ENCODE measurements around the gene CCSER2. TPM values are rescaled to one million over a fixed set of nuclear protein-coding genes. Genes with fewer than 3 reads are reported as not detected.
A peak's percentile ranks its signal among the peaks of the same experiment; 100 is the strongest.
"Not testable (repeated sequence)": the region's sequence is repeated elsewhere in the genome, so short reads cannot be mapped to it uniquely, and the experiment has no call there.

Gene CCSER2
- polyA plus RNA-seq, 2 of the 4 experiments (the other 2 are of a cell fraction): 9.2 to 28.2 TPM

DNA sequence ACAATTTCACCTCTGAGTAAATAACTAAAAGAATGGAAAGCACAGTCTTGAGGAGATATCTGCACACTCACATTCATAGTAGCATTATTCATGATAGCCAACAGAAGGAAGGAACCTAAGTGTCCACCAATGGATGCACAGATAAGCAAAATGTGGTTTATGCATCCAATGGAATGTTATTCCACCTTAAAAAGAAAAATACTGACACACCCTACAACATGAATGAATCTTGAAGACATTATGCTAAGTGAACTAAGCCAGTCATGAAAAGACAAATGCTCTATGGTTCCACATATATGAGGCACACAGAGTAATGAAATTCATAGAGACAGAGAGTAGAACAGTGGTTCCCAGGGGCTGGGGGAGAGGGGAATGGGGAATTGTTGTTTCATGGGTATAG lies 6.5 kb upstream of the CCSER2 start:
- ChIA-PET POLR2A (no interaction called here), CTCF (interaction anchor here (1.4 kb wide), 1 partner anchor 8 kb away, joined by 5 read pairs; no protein-coding TSS in a partner anchor)
- ATAC-seq (no peak), FAIRE-seq (no peak), DNase-seq (ENCODE audit: low read depth in 1 of 2, low spot score in 1 of 2) (no peak)
- Histone ChIP-seq H3K4me2 (no peak overlapping the region), H3K4me3 (no peak overlapping the region), H3K27ac (no peak overlapping the region), H3K4me1 (no peaks in the 10 kb centered on the region), H3K9me3 (no peaks in the 10 kb centered on the region)
- TF ChIP-seq, protein P1, sequence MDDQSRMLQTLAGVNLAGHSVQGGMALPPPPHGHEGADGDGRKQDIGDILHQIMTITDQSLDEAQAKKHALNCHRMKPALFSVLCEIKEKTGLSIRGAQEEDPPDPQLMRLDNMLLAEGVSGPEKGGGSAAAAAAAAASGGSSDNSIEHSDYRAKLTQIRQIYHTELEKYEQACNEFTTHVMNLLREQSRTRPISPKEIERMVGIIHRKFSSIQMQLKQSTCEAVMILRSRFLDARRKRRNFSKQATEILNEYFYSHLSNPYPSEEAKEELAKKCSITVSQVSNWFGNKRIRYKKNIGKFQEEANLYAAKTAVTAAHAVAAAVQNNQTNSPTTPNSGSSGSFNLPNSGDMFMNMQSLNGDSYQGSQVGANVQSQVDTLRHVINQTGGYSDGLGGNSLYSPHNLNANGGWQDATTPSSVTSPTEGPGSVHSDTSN (IDR thresholded peaks at IDR 0.05): no peak
- TF ChIP-seq EHMT2 (IDR thresholded peaks at IDR 0.05; ENCODE audit: low read depth): no peak
- no peak for TF ChIP-seq ELK1 (IDR thresholded peaks at IDR 0.05; ENCODE audit: low read depth, low read length)
- no peak for TF ChIP-seq HEYL (CRISPR knock-in tag; IDR thresholded peaks at IDR 0.05)
- no peak for TF ChIP-seq FOSB (CRISPR knock-in tag; IDR thresholded peaks at IDR 0.05)

DNA sequence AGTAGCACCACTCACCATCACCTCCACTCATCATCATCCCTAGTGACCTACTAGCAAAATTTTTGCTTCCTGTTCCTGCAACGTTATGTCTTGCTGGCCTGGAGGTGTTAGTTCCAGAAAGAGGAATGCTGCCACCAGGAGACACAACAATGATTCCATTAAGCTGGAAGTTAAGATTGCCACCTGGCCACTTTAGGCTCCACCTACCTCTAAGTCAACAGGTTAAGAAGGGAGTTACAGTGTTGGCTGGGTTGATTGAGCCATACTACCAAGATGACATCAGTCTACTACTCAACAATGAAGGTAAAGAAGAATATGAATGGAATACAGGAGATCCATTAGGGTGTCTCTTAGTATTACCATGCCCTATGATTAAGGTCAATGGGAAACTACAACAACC lies 4.8 kb upstream of the CCSER2 start:
- 8% methylated on average over 1 of the region's 1 CpG for WGBS (ENCODE audit: missing lambda C conversion rate)
- H3K4me2 ChIP-seq; ATAC-seq; DNase-seq (ENCODE audit: low read depth in 1 of 2, low spot score in 1 of 2); CTCF ChIA-PET; H3K4me3 ChIP-seq; FAIRE-seq; H3K27ac ChIP-seq; POLR2A ChIA-PET; H3K9me3 ChIP-seq; H3K4me1 ChIP-seq: not testable (repeated sequence)

DNA sequence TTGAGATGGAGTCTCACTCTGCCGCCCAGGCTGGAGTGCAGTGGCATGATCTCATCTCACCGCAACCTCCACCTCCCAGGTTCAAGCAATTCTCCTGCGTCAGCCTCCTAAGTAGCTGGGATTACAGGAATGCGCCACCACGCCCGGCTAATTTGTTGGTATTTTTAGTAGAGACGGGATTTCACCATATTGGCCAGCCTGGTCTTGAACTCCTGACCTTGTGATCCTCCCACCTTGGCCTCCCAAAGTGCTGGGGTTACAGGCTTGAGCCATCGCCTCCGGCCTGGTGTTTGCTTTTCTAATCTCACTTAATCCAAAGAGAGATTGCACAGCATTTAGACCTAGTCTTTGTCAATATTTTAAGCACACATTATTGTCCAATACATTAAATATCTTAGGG lies 1.4 kb upstream of the CCSER2 start:
- H3K4me2 ChIP-seq; DNase-seq (ENCODE audit: low read depth in 1 of 2, low spot score in 1 of 2); H3K4me3 ChIP-seq; POLR2A ChIA-PET; FAIRE-seq; ATAC-seq; H3K9me3 ChIP-seq; H3K27ac ChIP-seq: not testable (repeated sequence)
- CTCF ChIA-PET: interaction anchor here (0.6 to 1.3 kb wide), 3 partner anchors 19 to 210 kb away, joined by 3 read pairs; no protein-coding TSS in a partner anchor
- H3K4me1 ChIP-seq: peaks cover 23% of the 10 kb centered on the region
- WGBS (ENCODE audit: missing lambda C conversion rate): 96% methylated on average over 9 of the region's 9 CpGs

- under 1% methylated on average over 6 of the region's 6 CpGs for WGBS (ENCODE audit: missing lambda C conversion rate)
- peak overlapping the region; percentile 88 to 99 for H3K27ac ChIP-seq
- H3K4me3 ChIP-seq: peak overlapping the region; percentile 80
- POLR2A ChIA-PET: no interaction called here
- H3K4me2 ChIP-seq: peak overlapping the region; percentile 78
- peaks cover 23% of the 10 kb centered on the region for H3K4me1 ChIP-seq
- H3K9me3 ChIP-seq: no peaks in the 10 kb centered on the region
- CTCF ChIA-PET: interaction anchor here (0.9 to 1.8 kb wide), 4 partner anchors 21 to 213 kb away, joined by 3 to 5 read pairs (median 3); no protein-coding TSS in a partner anchor
- TF ChIP-seq REST (IDR thresholded peaks at IDR 0.05) (peak; percentile 74), ZFP36 (IDR thresholded peaks at IDR 0.05; ENCODE audit: borderline replicate concordance, partially characterized antibody) (peak; percentile 9), CBX2 (IDR thresholded peaks at IDR 0.05; ENCODE audit: borderline replicate concordance, low read depth) (no peak)
- ATAC-seq: peak; percentile 46 to 68; a peak in 4 of 6 replicates
- FAIRE-seq: no peak
- peak; percentile 40 to 47 for DNase-seq (ENCODE audit: low read depth in 1 of 2, low spot score in 1 of 2)
Observed at GRCh38 chr10:84329196-84329611, 815 bp downstream of the CCSER2 start.

Measured in A549 (cell line).